Measurements from ENCODE around the gene ALPP.

ALPP gene

GRCh38 chr2:232345251-232345650 is 33.3 kb upstream of the ALPP start:
- no peak for TF ChIP-seq CTCF (conservative IDR thresholded peaks at IDR 0.05; ENCODE audit: low read depth, low read length)
- no peak for DNase-seq (ENCODE audit: low read depth)
- H3K4me3 ChIP-seq (ENCODE audit: low read depth, low read length) = no peak overlapping the region

- no peak for DNase-seq (ENCODE audit: low read depth)
- H3K4me3 ChIP-seq (ENCODE audit: low read depth, low read length) = no peak overlapping the region
- no peak for TF ChIP-seq CTCF (conservative IDR thresholded peaks at IDR 0.05; ENCODE audit: low read depth, low read length)
Observed at GRCh38 chr2:232347369-232347768, 31.2 kb upstream of the ALPP start.

- H3K4me3 ChIP-seq (ENCODE audit: low read depth, low read length) = no peak overlapping the region
- TF ChIP-seq CTCF (conservative IDR thresholded peaks at IDR 0.05; ENCODE audit: low read depth, low read length) = no peak
- no peak for DNase-seq (ENCODE audit: low read depth)
Observed at GRCh38 chr2:232348936-232349335, 29.6 kb upstream of the ALPP start.

- no peak for DNase-seq (ENCODE audit: low read depth)
- H3K4me3 ChIP-seq (ENCODE audit: low read depth, low read length) = no peak overlapping the region
- no peak for TF ChIP-seq CTCF (conservative IDR thresholded peaks at IDR 0.05; ENCODE audit: low read depth, low read length)
Observed at GRCh38 chr2:232349546-232349945, 29.0 kb upstream of the ALPP start.

GRCh38 chr2:232349946-232350635 is 28.5 kb upstream of the ALPP start:
- no peak for TF ChIP-seq CTCF (conservative IDR thresholded peaks at IDR 0.05; ENCODE audit: low read depth, low read length)
- H3K4me3 ChIP-seq (ENCODE audit: low read depth, low read length) = no peak overlapping the region

GRCh38 chr2:232350804-232351685 is 27.5 kb upstream of the ALPP start:
- DNase-seq (ENCODE audit: low read depth) = no peak
- no peak for TF ChIP-seq CTCF (conservative IDR thresholded peaks at IDR 0.05; ENCODE audit: low read depth, low read length)
- H3K4me3 ChIP-seq (ENCODE audit: low read depth, low read length) = no peak overlapping the region

More at GRCh38 chr2:232349946-232350635, 28.5 kb upstream of the ALPP start:
- no peak for DNase-seq (ENCODE audit: low read depth)

All from choroid plexus epithelial cell (primary cell).